Measurements from ENCODE around the gene SRGAP1. TPM values are rescaled to one million over a fixed set of nuclear protein-coding genes. Genes with fewer than 3 reads are reported as not detected.

The SRGAP1 gene
- total and polyA plus RNA-seq, 2 of the 13 experiments (the other 11 are each of a cell fraction or from before 2014, with no cell fraction given), result 1.6 to 3.4 TPM

DNA sequence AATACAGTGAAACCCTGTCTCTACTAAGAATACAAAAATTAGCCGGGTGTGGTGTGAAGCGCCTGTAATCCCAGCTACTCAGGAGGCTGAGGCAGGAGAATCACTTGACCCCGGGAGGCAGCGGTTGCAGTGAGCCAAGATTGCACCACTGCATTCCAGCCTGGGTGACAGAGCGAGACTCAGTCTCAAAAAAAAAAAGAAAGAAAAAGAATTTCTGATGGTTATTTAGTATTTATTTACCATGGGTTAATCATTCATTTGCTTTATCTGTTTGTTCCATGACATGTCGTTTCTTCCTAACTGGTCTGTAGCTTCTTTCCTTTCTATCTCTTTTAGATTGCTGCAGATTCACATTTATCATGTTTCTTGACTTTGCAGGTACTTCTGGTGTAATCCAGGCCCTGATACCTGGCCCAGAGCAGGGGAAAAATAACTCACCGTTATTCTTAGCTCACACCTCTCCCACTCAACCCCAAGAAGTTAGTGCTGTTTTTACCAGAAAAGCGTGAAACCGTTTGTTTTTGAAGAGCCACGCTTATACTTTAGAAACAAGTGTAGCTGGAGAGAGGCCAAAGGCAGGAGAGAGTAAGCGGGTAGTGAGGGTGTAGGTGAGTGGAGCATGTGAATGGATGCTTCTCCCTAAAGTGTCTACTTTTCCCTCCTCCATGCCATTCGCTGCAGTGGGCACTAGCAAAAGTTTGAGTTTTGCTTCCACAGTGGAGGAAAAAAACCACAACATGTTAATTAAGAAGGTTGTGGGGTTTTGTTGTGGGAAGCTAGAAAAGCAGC is 45.4 kb downstream of the SRGAP1 start (continued):
- TF ChIP-seq, protein P1, sequence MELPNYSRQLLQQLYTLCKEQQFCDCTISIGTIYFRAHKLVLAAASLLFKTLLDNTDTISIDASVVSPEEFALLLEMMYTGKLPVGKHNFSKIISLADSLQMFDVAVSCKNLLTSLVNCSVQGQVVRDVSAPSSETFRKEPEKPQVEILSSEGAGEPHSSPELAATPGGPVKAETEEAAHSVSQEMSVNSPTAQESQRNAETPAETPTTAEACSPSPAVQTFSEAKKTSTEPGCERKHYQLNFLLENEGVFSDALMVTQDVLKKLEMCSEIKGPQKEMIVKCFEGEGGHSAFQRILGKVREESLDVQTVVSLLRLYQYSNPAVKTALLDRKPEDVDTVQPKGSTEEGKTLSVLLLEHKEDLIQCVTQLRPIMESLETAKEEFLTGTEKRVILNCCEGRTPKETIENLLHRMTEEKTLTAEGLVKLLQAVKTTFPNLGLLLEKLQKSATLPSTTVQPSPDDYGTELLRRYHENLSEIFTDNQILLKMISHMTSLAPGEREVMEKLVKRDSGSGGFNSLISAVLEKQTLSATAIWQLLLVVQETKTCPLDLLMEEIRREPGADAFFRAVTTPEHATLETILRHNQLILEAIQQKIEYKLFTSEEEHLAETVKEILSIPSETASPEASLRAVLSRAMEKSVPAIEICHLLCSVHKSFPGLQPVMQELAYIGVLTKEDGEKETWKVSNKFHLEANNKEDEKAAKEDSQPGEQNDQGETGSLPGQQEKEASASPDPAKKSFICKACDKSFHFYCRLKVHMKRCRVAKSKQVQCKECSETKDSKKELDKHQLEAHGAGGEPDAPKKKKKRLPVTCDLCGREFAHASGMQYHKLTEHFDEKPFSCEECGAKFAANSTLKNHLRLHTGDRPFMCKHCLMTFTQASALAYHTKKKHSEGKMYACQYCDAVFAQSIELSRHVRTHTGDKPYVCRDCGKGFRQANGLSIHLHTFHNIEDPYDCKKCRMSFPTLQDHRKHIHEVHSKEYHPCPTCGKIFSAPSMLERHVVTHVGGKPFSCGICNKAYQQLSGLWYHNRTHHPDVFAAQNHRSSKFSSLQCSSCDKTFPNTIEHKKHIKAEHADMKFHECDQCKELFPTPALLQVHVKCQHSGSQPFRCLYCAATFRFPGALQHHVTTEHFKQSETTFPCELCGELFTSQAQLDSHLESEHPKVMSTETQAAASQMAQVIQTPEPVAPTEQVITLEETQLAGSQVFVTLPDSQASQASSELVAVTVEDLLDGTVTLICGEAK (IDR thresholded peaks at IDR 0.05), result no peak
- TF ChIP-seq, protein P1 (CRISPR knock-in tag; IDR thresholded peaks at IDR 0.05), result no peak
- TF ChIP-seq, protein P2, sequence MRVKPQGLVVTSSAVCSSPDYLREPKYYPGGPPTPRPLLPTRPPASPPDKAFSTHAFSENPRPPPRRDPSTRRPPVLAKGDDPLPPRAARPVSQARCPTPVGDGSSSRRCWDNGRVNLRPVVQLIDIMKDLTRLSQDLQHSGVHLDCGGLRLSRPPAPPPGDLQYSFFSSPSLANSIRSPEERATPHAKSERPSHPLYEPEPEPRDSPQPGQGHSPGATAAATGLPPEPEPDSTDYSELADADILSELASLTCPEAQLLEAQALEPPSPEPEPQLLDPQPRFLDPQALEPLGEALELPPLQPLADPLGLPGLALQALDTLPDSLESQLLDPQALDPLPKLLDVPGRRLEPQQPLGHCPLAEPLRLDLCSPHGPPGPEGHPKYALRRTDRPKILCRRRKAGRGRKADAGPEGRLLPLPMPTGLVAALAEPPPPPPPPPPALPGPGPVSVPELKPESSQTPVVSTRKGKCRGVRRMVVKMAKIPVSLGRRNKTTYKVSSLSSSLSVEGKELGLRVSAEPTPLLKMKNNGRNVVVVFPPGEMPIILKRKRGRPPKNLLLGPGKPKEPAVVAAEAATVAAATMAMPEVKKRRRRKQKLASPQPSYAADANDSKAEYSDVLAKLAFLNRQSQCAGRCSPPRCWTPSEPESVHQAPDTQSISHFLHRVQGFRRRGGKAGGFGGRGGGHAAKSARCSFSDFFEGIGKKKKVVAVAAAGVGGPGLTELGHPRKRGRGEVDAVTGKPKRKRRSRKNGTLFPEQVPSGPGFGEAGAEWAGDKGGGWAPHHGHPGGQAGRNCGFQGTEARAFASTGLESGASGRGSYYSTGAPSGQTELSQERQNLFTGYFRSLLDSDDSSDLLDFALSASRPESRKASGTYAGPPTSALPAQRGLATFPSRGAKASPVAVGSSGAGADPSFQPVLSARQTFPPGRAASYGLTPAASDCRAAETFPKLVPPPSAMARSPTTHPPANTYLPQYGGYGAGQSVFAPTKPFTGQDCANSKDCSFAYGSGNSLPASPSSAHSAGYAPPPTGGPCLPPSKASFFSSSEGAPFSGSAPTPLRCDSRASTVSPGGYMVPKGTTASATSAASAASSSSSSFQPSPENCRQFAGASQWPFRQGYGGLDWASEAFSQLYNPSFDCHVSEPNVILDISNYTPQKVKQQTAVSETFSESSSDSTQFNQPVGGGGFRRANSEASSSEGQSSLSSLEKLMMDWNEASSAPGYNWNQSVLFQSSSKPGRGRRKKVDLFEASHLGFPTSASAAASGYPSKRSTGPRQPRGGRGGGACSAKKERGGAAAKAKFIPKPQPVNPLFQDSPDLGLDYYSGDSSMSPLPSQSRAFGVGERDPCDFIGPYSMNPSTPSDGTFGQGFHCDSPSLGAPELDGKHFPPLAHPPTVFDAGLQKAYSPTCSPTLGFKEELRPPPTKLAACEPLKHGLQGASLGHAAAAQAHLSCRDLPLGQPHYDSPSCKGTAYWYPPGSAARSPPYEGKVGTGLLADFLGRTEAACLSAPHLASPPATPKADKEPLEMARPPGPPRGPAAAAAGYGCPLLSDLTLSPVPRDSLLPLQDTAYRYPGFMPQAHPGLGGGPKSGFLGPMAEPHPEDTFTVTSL (CRISPR knock-in tag; IDR thresholded peaks at IDR 0.05; ENCODE audit: borderline replicate concordance), result no peak
- no peak for TF ChIP-seq ELF4 (CRISPR knock-in tag; IDR thresholded peaks at IDR 0.05; ENCODE audit: borderline replicate concordance)
- TF ChIP-seq, protein P3, sequence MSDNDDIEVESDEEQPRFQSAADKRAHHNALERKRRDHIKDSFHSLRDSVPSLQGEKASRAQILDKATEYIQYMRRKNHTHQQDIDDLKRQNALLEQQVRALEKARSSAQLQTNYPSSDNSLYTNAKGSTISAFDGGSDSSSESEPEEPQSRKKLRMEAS (IDR thresholded peaks at IDR 0.05), result no peak
- TF ChIP-seq FOSL2 (CRISPR knock-in tag; IDR thresholded peaks at IDR 0.05), result peak; percentile 58; the same call in 1 of the 2 replicates
- no peak for TF ChIP-seq ZNF101 (CRISPR knock-in tag; IDR thresholded peaks at IDR 0.05; ENCODE audit: borderline replicate concordance, low read depth)
- TF ChIP-seq HHEX (CRISPR knock-in tag; IDR thresholded peaks at IDR 0.05), result no peak
- TF ChIP-seq, protein P4, sequence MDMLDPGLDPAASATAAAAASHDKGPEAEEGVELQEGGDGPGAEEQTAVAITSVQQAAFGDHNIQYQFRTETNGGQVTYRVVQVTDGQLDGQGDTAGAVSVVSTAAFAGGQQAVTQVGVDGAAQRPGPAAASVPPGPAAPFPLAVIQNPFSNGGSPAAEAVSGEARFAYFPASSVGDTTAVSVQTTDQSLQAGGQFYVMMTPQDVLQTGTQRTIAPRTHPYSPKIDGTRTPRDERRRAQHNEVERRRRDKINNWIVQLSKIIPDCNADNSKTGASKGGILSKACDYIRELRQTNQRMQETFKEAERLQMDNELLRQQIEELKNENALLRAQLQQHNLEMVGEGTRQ (IDR thresholded peaks at IDR 0.05; ENCODE audit: low read depth, low read length), result no peak
- TF ChIP-seq, protein P4 (CRISPR knock-in tag; IDR thresholded peaks at IDR 0.05; ENCODE audit: borderline replicate concordance), result no peak
- no peak for TF ChIP-seq U2AF1 (optimal IDR thresholded peaks at IDR 0.05; ENCODE audit: low read depth, low read length)
- TF ChIP-seq ZNF724P (CRISPR knock-in tag; IDR thresholded peaks at IDR 0.05; ENCODE audit: borderline replicate concordance), result no peak
